ENCODE results near the gene ELMOD1.

The ELMOD1 gene

GRCh38 chr11:107590460-107591377 lies at the start of gene ELMOD1:
Gene ELMOD1 (plus strand): TSS chr11:107591147. CDS start chr11:107618190, 27,043 bp downstream.
- no peak within 1 kb of the TSS for H3K9ac ChIP-seq (ENCODE audit: low read length)
- H3K36me3 ChIP-seq (ENCODE audit: control insufficient read depth, insufficient read depth, low read length): no peaks in the 10 kb centered on the region
- H3K27ac ChIP-seq (ENCODE audit: low read depth, low read length): no peak within 1 kb of the TSS
- H3K4me3 ChIP-seq (ENCODE audit: low read depth, low read length): peak within 1 kb of the TSS; percentile 91
- no peaks in the 10 kb centered on the region for H3K9me3 ChIP-seq (ENCODE audit: control insufficient read depth, insufficient read depth, low read depth, low read length)
- peaks cover 87% of the 10 kb centered on the region for H3K27me3 ChIP-seq (ENCODE audit: control insufficient read depth, insufficient read depth, low read length)
- peaks cover 21% of the 10 kb centered on the region for H3K4me1 ChIP-seq (ENCODE audit: control insufficient read depth, insufficient read depth, low read length)

GRCh38 chr11:107545101-107545514 lies 45.8 kb upstream of the ELMOD1 start:
- H3K27me3 ChIP-seq (ENCODE audit: control insufficient read depth, insufficient read depth, low read length): no peaks in the 10 kb centered on the region
- H3K9ac ChIP-seq (ENCODE audit: low read length): no peak overlapping the region
- no peak overlapping the region for H3K27ac ChIP-seq (ENCODE audit: low read depth, low read length)
- no peaks in the 10 kb centered on the region for H3K4me1 ChIP-seq (ENCODE audit: control insufficient read depth, insufficient read depth, low read length)
- no peak overlapping the region for H3K4me3 ChIP-seq (ENCODE audit: low read depth, low read length)
- no peaks in the 10 kb centered on the region for H3K9me3 ChIP-seq (ENCODE audit: control insufficient read depth, insufficient read depth, low read depth, low read length)
- peaks cover 7% of the 10 kb centered on the region; the same call in 1 of the 2 replicates for H3K36me3 ChIP-seq (ENCODE audit: control insufficient read depth, insufficient read depth, low read length)

GRCh38 chr11:107547961-107548360 lies 43.0 kb upstream of the ELMOD1 start:
- peaks cover 21% of the 10 kb centered on the region; the same call in 1 of the 2 replicates for H3K36me3 ChIP-seq (ENCODE audit: control insufficient read depth, insufficient read depth, low read length)
- no peak overlapping the region for H3K27ac ChIP-seq (ENCODE audit: low read depth, low read length)
- H3K9ac ChIP-seq (ENCODE audit: low read length): no peak overlapping the region
- H3K4me1 ChIP-seq (ENCODE audit: control insufficient read depth, insufficient read depth, low read length): no peaks in the 10 kb centered on the region
- no peaks in the 10 kb centered on the region for H3K27me3 ChIP-seq (ENCODE audit: control insufficient read depth, insufficient read depth, low read length)
- H3K4me3 ChIP-seq (ENCODE audit: low read depth, low read length): no peak overlapping the region
- no peaks in the 10 kb centered on the region for H3K9me3 ChIP-seq (ENCODE audit: control insufficient read depth, insufficient read depth, low read depth, low read length)

GRCh38 chr11:107549253-107549953 lies 41.5 kb upstream of the ELMOD1 start:
- Histone ChIP-seq H3K27me3 (ENCODE audit: control insufficient read depth, insufficient read depth, low read length) (no peaks in the 10 kb centered on the region), H3K27ac (ENCODE audit: low read depth, low read length) (no peak overlapping the region), H3K36me3 (ENCODE audit: control insufficient read depth, insufficient read depth, low read length) (peaks cover 24% of the 10 kb centered on the region; the same call in 1 of the 2 replicates), H3K9ac (ENCODE audit: low read length) (no peak overlapping the region), H3K4me3 (ENCODE audit: low read depth, low read length) (no peak overlapping the region), H3K9me3 (ENCODE audit: control insufficient read depth, insufficient read depth, low read depth, low read length) (no peaks in the 10 kb centered on the region), H3K4me1 (ENCODE audit: control insufficient read depth, insufficient read depth, low read length) (no peaks in the 10 kb centered on the region)

- H3K4me1 ChIP-seq (ENCODE audit: control insufficient read depth, insufficient read depth, low read length): no peaks in the 10 kb centered on the region
- no peak overlapping the region for H3K27ac ChIP-seq (ENCODE audit: low read depth, low read length)
- H3K36me3 ChIP-seq (ENCODE audit: control insufficient read depth, insufficient read depth, low read length): peaks cover 24% of the 10 kb centered on the region; the same call in 1 of the 2 replicates
- H3K27me3 ChIP-seq (ENCODE audit: control insufficient read depth, insufficient read depth, low read length): no peaks in the 10 kb centered on the region
- H3K4me3 ChIP-seq (ENCODE audit: low read depth, low read length): no peak overlapping the region
- no peaks in the 10 kb centered on the region for H3K9me3 ChIP-seq (ENCODE audit: control insufficient read depth, insufficient read depth, low read depth, low read length)
- H3K9ac ChIP-seq (ENCODE audit: low read length): no peak overlapping the region
Measured at GRCh38 chr11:107549954-107550285, 41.0 kb upstream of the ELMOD1 start.

- no peaks in the 10 kb centered on the region for H3K27me3 ChIP-seq (ENCODE audit: control insufficient read depth, insufficient read depth, low read length)
- no peaks in the 10 kb centered on the region for H3K4me1 ChIP-seq (ENCODE audit: control insufficient read depth, insufficient read depth, low read length)
- H3K36me3 ChIP-seq (ENCODE audit: control insufficient read depth, insufficient read depth, low read length): peaks cover 24% of the 10 kb centered on the region; the same call in 1 of the 2 replicates
- H3K9me3 ChIP-seq (ENCODE audit: control insufficient read depth, insufficient read depth, low read depth, low read length): no peaks in the 10 kb centered on the region
- no peak overlapping the region for H3K4me3 ChIP-seq (ENCODE audit: low read depth, low read length)
- H3K27ac ChIP-seq (ENCODE audit: low read depth, low read length): no peak overlapping the region
- H3K9ac ChIP-seq (ENCODE audit: low read length): no peak overlapping the region
Measured at GRCh38 chr11:107550304-107550703, 40.6 kb upstream of the ELMOD1 start.

GRCh38 chr11:107561688-107562087 lies 29.3 kb upstream of the ELMOD1 start:
- Histone ChIP-seq H3K4me1 (ENCODE audit: control insufficient read depth, insufficient read depth, low read length) (peaks cover 15% of the 10 kb centered on the region), H3K4me3 (ENCODE audit: low read depth, low read length) (no peak overlapping the region), H3K36me3 (ENCODE audit: control insufficient read depth, insufficient read depth, low read length) (peaks cover 5% of the 10 kb centered on the region), H3K27ac (ENCODE audit: low read depth, low read length) (no peak overlapping the region), H3K9me3 (ENCODE audit: control insufficient read depth, insufficient read depth, low read depth, low read length) (no peaks in the 10 kb centered on the region), H3K9ac (ENCODE audit: low read length) (no peak overlapping the region), H3K27me3 (ENCODE audit: control insufficient read depth, insufficient read depth, low read length) (no peaks in the 10 kb centered on the region)

GRCh38 chr11:107562647-107563208 lies 28.2 kb upstream of the ELMOD1 start:
- no peaks in the 10 kb centered on the region for H3K27me3 ChIP-seq (ENCODE audit: control insufficient read depth, insufficient read depth, low read length)
- peaks cover 17% of the 10 kb centered on the region for H3K4me1 ChIP-seq (ENCODE audit: control insufficient read depth, insufficient read depth, low read length)
- H3K27ac ChIP-seq (ENCODE audit: low read depth, low read length): no peak overlapping the region
- H3K9me3 ChIP-seq (ENCODE audit: control insufficient read depth, insufficient read depth, low read depth, low read length): no peaks in the 10 kb centered on the region
- H3K36me3 ChIP-seq (ENCODE audit: control insufficient read depth, insufficient read depth, low read length): peaks cover 5% of the 10 kb centered on the region
- no peak overlapping the region for H3K9ac ChIP-seq (ENCODE audit: low read length)
- no peak overlapping the region for H3K4me3 ChIP-seq (ENCODE audit: low read depth, low read length)

GRCh38 chr11:107563702-107564101 lies 27.2 kb upstream of the ELMOD1 start:
- peaks cover 2% of the 10 kb centered on the region; the same call in 1 of the 2 replicates for H3K36me3 ChIP-seq (ENCODE audit: control insufficient read depth, insufficient read depth, low read length)
- H3K9ac ChIP-seq (ENCODE audit: low read length): no peak overlapping the region
- peaks cover 17% of the 10 kb centered on the region for H3K4me1 ChIP-seq (ENCODE audit: control insufficient read depth, insufficient read depth, low read length)
- H3K9me3 ChIP-seq (ENCODE audit: control insufficient read depth, insufficient read depth, low read depth, low read length): no peaks in the 10 kb centered on the region
- H3K27ac ChIP-seq (ENCODE audit: low read depth, low read length): no peak overlapping the region
- no peaks in the 10 kb centered on the region for H3K27me3 ChIP-seq (ENCODE audit: control insufficient read depth, insufficient read depth, low read length)
- no peak overlapping the region; the same call in 1 of the 2 replicates for H3K4me3 ChIP-seq (ENCODE audit: low read depth, low read length)

- no peaks in the 10 kb centered on the region for H3K27me3 ChIP-seq (ENCODE audit: control insufficient read depth, insufficient read depth, low read length)
- no peak overlapping the region for H3K27ac ChIP-seq (ENCODE audit: low read depth, low read length)
- H3K36me3 ChIP-seq (ENCODE audit: control insufficient read depth, insufficient read depth, low read length): no peaks in the 10 kb centered on the region
Measured at GRCh38 chr11:107564877-107565218, 26.1 kb upstream of the ELMOD1 start.

More at GRCh38 chr11:107564877-107565218, 26.1 kb upstream of the ELMOD1 start:
- Histone ChIP-seq H3K9me3 (ENCODE audit: control insufficient read depth, insufficient read depth, low read depth, low read length) (no peaks in the 10 kb centered on the region), H3K4me1 (ENCODE audit: control insufficient read depth, insufficient read depth, low read length) (peaks cover 18% of the 10 kb centered on the region), H3K4me3 (ENCODE audit: low read depth, low read length) (peak overlapping the region; percentile 95), H3K9ac (ENCODE audit: low read length) (peak overlapping the region; percentile 83)
